Inflammatory macrophage (primary cell): ENCODE results near the gene POU6F2.

Experiments used
- DNase-seq, 2 donors: peaks; one replicate each; pipeline ENCODE4 v3.0.0-alpha.2; 2020 to 2022

POU6F2 gene

DNA sequence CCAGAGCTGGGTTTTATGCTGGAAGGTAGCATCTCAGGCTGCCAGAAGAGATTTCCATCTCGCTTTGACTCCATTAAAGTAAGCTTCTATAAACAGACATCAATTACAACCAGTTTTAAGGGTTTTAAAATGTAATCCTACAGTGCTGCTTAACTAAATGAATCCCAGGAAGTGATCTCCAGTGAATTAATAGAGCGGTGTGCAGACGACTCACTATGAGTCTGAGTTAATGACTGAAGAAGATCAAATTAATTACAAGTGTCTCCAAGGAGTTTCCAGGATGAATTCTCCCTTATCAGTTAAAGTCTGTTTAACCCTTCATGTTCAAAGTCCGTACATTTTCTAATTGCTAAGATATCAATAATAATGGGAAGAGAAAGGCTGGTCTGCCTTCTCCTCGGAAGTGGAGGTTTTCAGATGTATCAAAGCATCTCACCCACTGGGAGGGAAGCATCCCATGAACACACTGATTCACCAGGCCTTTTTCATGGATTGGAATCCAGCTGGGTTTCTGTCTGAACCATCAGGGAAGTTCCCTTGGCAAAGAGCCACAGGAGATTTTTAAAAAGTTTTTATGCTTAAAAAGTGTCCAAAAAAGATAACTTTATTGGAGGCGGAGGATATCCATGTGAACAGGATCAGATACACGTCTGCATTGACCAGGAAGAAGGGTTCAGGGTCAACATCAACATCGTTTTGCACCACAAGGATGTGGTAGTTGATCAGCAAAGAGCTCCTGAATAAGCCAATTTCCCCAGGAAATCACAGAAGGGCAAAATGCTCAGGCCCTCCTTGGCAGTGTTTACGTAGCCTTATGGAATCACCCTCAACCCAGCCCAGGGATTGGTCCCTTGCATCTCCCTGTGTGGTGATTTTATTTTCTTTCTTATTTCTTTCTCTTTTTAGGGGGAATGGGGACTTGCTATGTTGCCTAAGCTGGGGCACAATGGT, 288.2 kb downstream of the POU6F2 start:
- DNase-seq: no peak

DNA sequence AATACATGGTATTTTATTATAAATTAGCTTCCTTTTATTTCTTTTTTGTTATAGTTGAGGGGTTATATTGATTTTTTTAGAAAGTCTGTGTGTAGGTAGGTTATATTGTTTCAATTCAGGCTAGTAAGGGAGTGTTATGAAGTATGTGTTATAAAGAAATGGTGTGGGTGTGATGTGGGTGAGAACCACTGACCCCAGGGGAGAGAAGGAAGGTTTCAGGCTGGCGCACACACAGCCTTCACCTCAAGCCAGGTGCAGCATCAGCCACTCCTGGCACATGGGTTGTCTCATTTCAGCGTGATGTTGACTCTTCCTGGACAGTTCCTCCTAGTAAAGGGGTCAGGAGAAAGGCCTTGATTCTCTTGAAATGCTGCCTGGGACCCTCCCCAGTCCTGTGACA, 291.3 kb downstream of the POU6F2 start:
- no peak for DNase-seq

DNA sequence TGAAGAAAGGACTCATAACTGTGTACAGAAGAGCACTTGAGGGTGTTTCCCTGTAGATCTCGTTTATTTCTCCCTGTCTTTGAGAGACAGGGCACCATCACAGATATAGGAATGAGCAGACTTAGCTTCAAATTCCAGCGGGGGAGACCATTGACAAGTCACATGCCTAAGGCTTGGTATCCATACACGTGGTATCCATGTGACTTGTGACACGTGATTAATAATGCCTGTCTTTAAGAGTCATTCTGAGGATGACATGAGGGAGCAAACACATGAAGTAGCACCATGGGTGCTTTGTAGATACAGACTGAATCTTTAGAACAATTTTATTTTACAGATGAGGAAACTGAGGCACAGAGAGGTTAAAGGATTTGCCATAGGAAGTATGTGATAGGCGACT, 292.3 kb downstream of the POU6F2 start:
- no peak for DNase-seq

DNA sequence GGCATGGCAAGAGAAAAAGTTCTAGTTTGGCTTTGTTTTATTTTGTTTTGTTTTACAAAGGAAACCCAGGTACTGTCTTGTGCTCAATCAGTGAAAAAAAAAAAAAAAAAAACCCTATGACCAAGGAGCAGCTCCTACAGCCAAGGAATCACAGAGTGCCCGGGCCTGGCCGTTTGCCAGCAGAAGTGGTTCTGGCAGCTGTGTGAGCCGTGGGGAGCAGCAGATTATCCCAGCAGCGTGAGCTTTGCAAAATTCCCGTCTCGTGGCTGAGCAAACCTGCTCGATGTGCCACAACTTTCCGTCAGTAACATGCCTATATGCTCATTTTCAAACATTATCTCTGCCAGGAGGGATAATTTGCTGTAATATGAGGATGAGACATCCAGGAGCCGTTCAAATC, 293.7 kb downstream of the POU6F2 start:
- DNase-seq: no peak

DNA sequence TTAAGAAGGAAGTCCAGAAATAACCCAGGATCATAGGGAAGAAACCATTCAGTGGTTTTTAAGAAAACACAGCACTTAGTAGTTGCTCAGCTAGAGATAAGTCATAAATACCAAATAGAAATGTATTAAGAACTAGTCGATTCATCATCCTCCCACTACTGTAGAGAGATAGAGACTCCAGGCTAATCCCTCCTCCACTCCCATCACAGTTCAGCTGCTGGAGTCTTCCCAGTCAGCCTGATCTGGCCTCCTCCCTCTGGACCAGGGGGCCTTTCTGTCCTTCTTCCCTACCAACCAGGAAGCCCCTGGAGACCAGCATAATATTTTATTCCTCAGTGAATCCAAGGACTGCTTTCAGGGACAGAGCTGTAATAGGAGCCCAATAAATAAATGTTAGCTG, 294.4 kb downstream of the POU6F2 start:
- no peak for DNase-seq

DNA sequence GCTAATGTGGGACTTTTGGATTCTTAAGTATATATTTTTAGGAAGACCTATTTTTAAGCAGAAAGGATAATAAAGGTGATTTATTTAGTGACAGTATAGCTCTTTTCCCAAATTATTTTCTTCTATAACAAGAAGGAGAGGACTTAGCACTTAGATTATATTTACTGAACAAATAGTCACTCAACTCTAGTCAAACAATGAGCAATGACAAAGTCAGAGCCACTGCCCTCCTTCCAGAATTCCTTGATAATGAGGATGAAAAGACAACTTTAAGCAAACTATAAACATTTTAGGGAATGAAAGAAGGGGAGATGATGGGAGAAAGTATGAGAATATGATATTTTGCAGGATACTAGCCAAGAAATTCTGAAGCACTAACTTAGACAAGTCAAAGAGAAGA, 295.0 kb downstream of the POU6F2 start:
- DNase-seq: no peak

DNA sequence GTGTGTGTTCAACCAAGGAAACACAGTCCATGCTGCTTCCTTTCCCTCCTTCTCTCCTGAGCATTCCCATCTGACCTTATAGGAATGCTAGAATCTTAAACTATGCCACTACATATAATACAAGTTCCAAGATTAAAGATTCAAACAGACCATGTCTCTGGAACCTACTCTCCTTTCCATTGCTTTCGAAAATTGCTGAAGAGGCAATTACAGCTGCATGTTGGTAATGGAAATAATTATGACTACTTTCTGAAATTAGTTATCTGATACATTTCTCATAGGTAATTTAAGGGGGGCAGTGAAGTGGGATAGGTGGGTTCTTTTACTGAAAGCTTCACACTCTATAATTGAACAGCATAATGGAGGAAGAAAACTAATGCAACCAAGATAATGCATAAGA, 302.6 kb downstream of the POU6F2 start:
- DNase-seq: no peak

DNA sequence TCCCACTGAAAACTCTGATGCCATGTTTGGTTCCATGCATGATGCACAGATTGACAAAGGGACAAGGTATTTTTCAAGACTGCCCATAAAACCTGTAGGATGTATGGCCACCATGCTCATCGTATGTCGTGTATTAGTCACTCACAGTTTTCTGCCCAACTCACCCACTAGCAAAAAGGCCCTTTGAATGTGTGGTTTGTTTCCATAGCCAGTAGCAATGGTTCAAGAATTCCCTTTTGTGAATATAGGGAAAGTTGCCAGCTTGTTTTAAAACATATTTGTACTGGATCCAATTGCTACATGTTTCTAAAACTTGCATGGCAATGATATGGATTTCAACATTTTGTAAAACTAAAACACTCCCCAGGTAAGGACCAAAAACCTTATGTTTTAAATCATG, 307.5 kb downstream of the POU6F2 start:
- DNase-seq: no peak

DNA sequence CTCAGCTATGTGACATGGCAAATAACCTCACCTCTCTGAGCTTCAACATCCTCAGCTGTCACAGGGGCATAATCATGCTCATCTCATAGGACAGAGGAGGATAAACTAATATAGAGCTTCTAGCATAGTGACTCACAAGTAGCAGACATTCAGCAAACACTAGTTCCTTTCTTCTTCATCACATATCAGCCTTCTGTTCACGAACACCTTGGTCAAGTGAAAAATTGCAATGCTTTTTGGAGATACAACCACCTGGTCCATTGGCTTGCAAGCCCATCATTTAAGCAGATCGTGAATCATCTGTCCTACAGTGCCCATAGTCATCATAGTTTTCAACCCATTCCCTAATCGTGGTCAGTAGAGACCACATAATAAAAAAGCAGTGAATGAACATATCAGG, 310.6 kb downstream of the POU6F2 start:
- DNase-seq: no peak

DNA sequence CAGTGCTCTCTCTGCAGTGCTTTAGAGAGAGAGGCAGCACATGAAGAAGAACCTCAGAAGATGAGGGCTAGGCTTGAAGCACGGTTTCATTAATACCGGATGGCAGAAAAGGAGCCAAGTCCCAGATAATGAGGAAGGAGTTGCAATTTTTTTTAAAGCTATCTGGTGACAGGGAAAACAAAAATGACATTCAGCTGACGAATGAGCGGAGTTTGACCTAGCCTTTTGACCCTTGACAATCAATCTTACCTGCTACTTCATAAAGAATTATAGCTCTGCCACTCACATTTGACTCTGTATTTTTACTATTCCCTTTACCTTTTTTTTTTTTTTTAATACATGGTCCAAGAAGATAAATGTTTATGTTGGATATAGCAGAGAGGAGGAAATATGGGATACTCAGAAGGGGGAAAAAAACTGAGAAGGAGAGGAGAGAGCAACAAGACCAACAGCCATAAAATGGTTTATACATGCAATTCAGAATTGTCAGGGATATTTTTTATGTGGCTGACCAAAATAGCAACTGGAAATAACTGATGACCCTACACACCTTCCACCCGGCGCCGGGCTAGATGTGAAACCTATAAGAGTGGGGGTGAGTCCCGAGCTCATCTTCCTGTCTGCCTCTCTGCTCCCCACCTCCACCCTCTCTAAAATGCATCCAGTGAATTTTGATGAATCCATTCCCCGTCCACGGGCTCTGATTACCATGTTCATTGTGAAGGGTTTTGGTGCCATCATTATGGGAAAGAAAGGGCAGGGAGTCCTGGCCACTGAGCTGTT, 314.1 kb downstream of the POU6F2 start:
- no peak for DNase-seq

DNA sequence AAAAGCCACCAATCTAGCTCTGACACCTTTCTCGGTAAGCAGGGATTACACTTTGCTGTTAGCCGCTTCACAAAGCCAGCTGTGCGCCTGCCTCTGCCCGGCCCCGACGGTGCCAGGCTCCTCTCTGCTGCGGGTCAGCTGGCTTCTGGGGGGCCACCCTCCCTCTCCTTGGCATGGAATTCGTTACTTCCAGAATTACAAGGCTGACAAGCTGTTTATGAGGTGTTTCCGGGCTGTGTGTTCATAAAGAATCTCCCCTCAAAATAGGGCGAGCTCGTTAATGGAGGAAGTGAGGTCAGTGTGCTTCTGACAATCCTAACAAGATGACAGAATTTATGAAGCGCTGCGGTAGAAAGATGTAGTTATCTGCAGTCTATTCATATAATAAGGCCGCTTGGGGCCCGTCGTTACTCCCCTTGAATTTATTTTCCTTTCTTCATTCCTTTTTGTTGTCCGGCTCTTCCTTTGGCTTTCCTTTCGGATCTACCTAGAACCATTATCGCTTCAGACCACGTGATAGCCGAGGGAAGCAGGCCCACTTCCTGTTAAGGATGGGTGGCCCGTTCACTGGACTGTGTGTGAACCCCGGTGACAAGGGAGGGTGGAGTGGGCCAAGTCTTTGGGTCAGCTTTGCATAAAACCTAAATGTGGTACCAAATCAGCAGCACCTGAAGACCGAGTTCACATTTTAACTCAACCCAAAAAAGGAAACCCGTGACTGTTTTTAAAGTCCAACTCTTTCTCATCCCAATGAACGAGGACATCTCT, 315.5 kb downstream of the POU6F2 start:
- DNase-seq: no peak

DNA sequence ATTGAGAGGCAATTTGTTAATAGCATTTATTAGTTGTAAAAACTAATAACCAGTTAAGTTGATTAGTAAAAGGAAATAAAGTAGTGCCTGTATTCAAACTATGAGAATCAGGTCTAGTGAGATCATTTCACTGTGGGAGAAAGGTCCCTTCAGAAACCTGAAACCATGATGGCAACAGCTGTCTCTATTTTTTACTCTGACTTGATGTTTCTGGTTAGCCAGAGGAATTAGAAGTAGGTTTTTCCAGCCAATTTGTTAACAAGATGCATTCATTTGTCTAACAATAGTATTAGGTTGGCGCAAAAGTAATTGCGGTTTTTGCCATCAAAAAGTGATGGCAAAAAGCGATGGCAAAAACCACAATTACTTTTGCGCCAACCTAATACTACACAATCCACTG, 316.3 kb downstream of the POU6F2 start:
- no peak for DNase-seq

DNA sequence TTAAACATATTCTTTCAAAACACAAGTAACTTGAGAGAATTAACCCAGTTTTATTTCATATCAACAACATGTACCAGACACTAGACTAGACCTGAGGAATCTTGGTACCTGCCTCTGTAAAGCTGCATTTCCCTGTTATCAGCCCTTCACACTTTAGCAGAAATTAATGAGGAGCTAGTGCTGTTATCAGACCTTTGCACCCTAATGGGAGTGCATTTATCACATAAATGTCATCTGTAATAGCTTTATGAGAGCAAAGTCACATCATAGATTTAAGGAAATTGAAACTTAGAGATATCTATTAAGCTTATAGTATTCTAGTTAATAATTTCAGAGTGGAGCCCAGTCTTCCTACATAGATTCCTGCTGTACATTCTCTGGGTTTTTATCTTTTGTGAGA, 318.1 kb downstream of the POU6F2 start:
- DNase-seq: no peak

DNA sequence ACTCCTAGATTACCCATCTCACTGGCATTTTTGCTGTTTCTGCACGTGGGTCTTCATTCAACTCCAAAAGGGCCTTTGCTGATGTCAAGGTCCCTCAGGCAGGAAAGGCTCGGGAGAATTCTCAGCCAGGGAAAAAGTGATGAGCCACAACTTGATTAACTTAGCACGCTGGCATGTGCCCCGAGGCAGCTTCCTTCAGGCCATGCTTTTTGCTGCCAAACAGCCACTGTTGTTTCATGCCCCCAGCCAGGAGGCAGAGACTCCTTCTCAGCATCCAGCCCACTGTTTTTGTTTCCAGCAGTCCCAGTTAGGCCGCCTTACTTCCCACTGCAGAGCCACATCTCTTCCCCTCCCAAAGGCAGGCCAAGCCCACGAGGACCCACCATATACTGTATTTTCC, 322.0 kb downstream of the POU6F2 start:
- no peak for DNase-seq

DNA sequence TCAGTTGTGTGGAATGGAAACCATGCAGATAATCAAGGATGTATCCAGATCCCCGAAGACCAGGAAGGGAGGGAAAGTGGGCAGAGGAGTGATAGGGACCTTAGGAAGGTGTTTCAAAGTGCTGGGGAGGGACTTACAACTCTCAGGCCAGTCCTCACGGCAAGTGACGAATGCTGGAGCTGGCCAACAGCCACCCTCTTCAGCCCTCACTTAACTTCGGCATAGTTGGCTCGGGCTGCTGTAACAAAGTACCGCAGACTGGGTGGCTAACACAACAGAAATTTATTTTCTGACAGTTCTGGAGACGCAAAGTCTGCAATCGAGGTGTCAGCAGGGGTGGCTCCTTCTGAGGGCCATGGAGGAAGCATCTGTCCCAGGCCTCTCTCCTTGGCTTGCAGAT, 322.6 kb downstream of the POU6F2 start:
- no peak for DNase-seq

DNA sequence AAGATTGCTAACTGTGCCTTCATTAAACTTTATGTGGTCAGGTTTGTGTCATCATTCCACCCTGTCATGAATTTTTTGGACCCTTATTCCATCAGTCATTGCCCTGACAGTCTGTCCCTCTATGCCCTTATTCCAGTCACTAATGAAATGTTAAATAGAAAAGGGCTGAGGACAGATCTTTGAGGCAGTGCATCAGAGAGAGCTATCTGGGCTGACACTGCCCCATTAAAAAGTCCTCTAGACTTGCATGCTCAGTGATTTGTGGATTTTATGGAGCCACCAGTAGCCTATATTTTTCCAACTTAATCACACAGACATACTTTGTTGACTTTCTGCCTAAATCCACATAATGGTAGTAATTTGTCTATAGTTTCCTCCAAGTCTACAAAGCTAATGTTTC, 323.8 kb downstream of the POU6F2 start:
- no peak for DNase-seq

DNA sequence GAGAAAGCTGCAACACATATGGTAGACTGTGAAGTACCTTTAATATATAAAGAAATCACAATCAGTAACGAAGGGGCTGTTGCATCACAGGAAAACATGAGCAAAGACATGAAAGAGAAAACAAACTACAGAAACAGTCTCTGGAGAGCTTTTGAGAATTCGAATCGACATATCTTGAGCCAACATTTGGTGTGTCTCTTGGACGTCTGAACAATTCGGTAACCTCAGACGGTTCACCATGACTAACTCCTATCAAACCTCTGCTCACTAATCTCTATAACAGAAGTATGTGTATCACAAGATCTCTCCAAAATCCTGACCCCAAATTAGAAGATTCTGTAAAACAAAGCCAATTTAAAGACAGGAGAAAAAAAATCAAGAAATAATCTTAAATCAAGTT, 326.5 kb downstream of the POU6F2 start:
- no peak for DNase-seq

DNA sequence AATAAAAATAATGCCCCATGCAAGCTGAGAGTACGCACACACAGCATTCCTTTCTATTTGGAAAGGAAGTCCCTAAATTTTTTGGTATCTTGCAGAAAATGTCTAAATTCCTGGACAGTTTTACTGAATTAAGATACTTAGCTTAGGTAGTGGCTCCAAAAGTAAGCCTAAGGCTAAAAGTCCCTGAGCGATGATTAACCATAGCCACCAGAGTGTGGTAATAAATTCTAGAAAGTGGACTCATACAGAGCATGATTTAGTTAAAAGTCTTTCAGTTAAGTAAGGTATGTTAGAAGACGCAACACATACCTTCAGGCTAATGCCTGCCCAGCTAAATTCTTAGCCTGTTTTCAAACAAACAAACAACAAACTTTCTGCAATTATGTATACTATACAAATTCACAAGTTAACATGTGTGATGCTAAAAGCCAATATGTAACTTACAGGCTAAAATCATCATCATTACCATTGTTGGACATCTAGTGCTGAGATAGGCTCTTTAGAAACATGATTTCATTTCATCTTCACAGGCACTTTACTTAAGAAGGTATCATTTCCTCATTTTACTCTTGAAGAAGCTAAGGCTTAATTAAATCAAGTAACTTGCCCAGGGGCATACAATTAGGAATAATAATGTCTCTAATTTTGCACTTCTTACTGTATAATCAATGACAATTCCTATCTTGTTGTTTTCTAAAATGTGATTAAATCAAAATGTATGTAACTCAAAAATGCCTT, 327.1 kb downstream of the POU6F2 start:
- no peak for DNase-seq

DNA sequence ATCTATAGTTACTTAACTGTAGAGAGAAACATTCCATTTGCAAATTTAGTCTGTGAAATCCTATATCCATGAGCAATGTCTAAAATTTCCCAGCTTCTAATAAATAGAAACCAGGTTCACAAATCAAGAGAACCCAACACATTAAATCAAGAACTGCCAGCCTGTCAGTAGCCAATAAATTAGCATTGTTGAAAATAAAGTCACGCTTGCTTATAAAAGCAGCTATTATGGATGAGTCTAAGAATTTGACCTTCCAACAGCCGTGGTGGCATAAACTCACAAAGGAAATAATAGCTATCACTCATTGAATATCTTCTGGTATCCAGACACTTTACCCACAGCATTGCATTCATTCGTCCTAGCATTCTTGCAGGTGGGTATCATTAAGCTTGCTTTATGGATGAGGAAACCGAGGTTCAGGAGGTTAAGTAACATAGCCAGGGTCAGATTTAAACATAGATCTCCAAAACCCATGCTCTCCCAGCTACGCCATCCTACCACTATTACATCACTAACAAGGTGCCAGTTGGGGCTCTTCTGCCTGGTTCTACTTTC, 328.4 kb downstream of the POU6F2 start:
- DNase-seq: no peak

DNA sequence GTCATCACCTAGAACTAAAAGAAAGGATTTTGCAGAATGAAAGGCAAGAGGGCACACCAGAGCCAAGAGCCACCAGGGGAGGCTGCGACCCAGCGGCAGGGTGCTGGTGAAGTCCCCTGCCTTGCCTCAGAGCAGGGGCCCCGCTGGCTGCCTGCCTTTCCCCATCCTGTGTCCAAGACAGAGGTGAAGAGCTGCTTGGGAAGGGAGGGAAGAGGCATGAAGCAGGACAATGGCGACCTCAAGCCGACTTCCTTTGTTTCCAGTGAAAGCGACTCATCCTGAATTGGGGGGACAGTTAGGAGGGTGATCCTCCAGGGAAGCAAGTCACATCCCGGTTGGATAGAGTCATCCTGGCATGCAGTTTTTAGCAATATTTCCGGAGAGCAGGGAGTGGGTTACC, 333.0 kb downstream of the POU6F2 start:
- DNase-seq: no peak

DNA sequence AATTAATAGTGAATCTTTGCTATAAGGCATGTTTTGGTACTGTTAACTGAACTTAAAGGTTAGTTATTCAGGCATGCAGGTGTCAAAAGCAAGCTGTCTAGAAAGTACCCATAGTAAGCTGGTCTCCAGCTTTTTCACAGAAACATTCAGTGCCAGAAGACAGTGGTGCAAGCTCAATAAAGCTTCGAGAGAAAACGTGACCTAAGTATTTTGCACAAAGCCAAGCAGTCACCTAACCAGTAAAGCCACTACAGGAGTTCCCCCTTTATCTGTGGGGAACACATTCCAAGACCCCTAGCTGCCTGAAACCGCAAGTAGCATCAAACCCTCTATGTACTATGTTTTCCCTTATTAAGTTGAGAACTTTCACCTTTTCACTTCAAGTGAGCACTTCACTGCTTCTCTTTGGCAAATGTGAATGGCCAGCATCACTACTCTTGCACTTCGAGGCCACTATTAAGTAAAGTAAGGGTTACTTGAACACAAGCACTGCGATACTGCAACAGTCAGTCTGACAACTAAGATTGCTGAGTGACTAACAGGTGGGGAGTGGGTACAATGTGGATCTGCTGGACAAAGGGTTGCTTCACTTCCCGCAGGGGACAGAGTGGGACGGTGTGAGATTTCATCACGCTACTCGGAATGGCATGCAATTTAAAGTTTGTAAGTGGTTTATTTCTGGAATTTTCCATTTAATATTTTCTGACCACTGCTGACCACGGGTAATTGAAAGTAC, 334.7 kb downstream of the POU6F2 start:
- no peak for DNase-seq
